Measurements from ENCODE around the gene PARP16. TPM values are rescaled to one million over a fixed set of nuclear protein-coding genes. Genes with fewer than 3 reads are reported as not detected.
A peak's percentile ranks its signal among the peaks of the same experiment; 100 is the strongest.

Gene PARP16
- total and polyA plus RNA-seq, 9 of the 15 experiments (the other 6 are each of a cell fraction or from before 2014, with no cell fraction given): 3.0 to 9.9 (median 5.8) TPM

DNA sequence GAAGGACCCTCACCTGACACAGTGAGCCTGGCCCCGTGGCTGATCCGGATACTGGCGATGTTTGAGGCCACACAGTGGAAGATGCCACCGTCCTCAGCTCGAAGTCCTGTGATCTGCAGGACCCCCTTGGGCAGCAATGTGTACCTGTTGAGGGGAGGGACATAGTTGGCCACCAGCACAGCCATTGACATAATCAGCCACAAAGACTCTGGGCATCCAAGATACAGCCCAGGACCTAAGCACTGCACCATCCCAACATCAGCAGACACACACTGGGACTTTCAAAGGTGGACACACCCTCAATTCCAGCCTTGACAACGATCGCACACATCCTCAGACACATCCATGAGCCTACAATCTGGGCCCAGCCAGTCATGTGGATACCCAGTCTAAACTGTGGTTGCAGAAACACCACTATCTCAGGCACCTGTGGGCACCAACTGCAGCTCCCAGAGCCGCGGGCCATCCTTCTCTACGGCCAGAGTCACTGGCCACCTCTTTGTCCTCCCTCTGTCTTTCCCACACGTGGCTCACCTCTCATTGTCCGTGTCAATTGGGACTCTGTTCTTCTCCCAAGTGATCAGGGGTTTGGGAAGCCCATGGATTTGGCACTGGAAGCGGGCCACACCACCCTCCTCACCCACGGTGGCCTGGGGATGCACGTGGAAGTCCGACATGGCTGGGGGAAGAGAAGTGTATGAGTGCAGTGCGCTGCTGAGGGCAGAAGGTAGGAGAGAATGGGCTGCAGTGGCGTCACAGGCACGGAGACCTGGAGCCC is 48.8 kb upstream of the PARP16 start (continued):
- no peak for TF ChIP-seq BHLHE40 (IDR thresholded peaks at IDR 0.05; ENCODE audit: low read length)

DNA sequence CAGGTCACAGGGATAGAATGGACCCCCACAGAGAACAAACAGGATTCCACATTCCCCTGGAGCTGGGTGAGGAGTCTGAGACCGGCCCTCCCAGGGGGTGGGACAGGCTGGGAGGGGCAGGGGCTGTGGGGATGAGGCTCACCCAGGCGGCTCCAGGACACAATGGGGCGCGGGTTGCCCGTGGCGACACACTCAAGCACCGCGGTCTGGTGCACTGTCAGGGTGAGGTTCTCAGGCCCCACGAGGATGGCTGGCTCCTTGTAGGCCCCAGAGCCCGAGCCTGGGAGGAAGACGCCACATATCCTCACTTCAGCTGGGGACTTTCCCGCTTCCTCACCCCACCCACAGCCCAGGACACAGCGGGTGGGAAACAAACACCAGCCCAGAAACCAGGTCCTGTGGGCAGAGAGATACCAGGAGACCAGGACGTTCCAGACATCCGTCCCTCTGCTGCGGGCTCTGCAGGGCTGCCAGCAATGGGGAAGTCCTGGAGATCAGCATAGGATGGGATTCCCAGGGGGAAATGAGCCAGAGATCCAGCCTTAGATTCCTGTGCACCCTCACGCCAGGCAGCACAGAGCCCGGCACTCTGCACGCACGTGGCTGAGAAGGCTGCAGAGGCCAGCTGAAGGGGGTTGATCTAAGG is 48.0 kb upstream of the PARP16 start:
- peaks cover 44 to 85% of the 10 kb centered on the region in 2 experiments for H3K27me3 ChIP-seq (ENCODE audit: control insufficient read depth in 2 of 2, insufficient read depth in 2 of 2, low read length in 2 of 2)
- TF ChIP-seq HSF4 (CRISPR knock-in tag; IDR thresholded peaks at IDR 0.05; ENCODE audit: borderline replicate concordance) (no peak), RCOR1 (IDR thresholded peaks at IDR 0.05; ENCODE audit: borderline replicate concordance in 1 of 2, low read depth in 2 of 2, low read length in 2 of 2) (no peak), ZNF79 (CRISPR knock-in tag; IDR thresholded peaks at IDR 0.05; ENCODE audit: low read depth) (no peak), ZBTB43 (CRISPR knock-in tag; IDR thresholded peaks at IDR 0.05) (no peak)
- TF ChIP-seq, protein P1, sequence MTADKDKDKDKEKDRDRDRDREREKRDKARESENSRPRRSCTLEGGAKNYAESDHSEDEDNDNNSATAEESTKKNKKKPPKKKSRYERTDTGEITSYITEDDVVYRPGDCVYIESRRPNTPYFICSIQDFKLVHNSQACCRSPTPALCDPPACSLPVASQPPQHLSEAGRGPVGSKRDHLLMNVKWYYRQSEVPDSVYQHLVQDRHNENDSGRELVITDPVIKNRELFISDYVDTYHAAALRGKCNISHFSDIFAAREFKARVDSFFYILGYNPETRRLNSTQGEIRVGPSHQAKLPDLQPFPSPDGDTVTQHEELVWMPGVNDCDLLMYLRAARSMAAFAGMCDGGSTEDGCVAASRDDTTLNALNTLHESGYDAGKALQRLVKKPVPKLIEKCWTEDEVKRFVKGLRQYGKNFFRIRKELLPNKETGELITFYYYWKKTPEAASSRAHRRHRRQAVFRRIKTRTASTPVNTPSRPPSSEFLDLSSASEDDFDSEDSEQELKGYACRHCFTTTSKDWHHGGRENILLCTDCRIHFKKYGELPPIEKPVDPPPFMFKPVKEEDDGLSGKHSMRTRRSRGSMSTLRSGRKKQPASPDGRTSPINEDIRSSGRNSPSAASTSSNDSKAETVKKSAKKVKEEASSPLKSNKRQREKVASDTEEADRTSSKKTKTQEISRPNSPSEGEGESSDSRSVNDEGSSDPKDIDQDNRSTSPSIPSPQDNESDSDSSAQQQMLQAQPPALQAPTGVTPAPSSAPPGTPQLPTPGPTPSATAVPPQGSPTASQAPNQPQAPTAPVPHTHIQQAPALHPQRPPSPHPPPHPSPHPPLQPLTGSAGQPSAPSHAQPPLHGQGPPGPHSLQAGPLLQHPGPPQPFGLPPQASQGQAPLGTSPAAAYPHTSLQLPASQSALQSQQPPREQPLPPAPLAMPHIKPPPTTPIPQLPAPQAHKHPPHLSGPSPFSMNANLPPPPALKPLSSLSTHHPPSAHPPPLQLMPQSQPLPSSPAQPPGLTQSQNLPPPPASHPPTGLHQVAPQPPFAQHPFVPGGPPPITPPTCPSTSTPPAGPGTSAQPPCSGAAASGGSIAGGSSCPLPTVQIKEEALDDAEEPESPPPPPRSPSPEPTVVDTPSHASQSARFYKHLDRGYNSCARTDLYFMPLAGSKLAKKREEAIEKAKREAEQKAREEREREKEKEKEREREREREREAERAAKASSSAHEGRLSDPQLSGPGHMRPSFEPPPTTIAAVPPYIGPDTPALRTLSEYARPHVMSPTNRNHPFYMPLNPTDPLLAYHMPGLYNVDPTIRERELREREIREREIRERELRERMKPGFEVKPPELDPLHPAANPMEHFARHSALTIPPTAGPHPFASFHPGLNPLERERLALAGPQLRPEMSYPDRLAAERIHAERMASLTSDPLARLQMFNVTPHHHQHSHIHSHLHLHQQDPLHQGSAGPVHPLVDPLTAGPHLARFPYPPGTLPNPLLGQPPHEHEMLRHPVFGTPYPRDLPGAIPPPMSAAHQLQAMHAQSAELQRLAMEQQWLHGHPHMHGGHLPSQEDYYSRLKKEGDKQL (CRISPR knock-in tag; IDR thresholded peaks at IDR 0.05; ENCODE audit: borderline replicate concordance): no peak
- 4% methylated on average over 15 of the region's 20 CpGs for WGBS (ENCODE audit: insufficient coverage, low coverage, missing lambda C conversion rate)
- ChIA-PET POLR2A (interaction anchor here (1.0 to 6.0 kb wide), 2 partner anchors 13 to 29 kb away, joined by 6 to 35 read pairs; partner anchors contain the start of gene RNU5B-1), CTCF (ENCODE audit: low intra/inter-chr PET ratio) (no interaction called here)
- H4K20me1 ChIP-seq (replicated peaks; ENCODE audit: control insufficient read depth, insufficient read depth, low read length): peaks cover 9% of the 10 kb centered on the region; the same call in 1 of the 2 replicates
- peak overlapping the region in 1 of 2 experiments; percentile 17; a peak in 1 of 4 replicates for H3K9ac ChIP-seq (ENCODE audit: insufficient read depth in 1 of 2, low read depth in 2 of 2, low read length in 2 of 2)
- H3K27ac ChIP-seq (ENCODE audit: extremely low read depth, low read depth, low read length): no peak overlapping the region
- peaks cover 3 to 27% of the 10 kb centered on the region in 2 experiments for H3K4me1 ChIP-seq (replicated peaks in 1 of 2; ENCODE audit: control insufficient read depth in 2 of 2, insufficient read depth in 2 of 2, low read length in 2 of 2)
- DNase-seq (ENCODE audit: extremely low read depth in 1 of 4, low spot score in 3 of 4): no peak
- in situ Hi-C loops (cut with MboI): no loop called here
- intact Hi-C loops (cut with micrococcal nuclease): no loop called here
- no TSS peak for BruUV-seq (replicated peaks)
- H3K9me3 ChIP-seq (replicated peaks; ENCODE audit: control insufficient read depth, insufficient read depth, low read depth, low read length): no peaks in the 10 kb centered on the region
- H3K9me1 ChIP-seq (ENCODE audit: control insufficient read depth, insufficient read depth, low read length): no peaks in the 10 kb centered on the region
- no peak overlapping the region for H2AFZ ChIP-seq (ENCODE audit: low read depth, low read length)
- H3K36me3 ChIP-seq (ENCODE audit: control insufficient read depth, insufficient read depth, low read length): no peaks in the 10 kb centered on the region
- no peaks in the 10 kb centered on the region for H3K79me2 ChIP-seq (ENCODE audit: control insufficient read depth, insufficient read depth, low read length)
- FAIRE-seq: no peak
- H3K4me2 ChIP-seq (ENCODE audit: insufficient read depth, low read length): no peak overlapping the region
- ATAC-seq: no peak
- H3K4me3 ChIP-seq: no peak overlapping the region

Data from K562 (cell line).